ENCODE results near the gene FNDC3B. TPM values are rescaled to one million over a fixed set of nuclear protein-coding genes. Genes with fewer than 3 reads are reported as not detected.

Gene FNDC3B
- total and polyA plus RNA-seq, 10 donors: 3.1 to 149 (median 103) TPM

GRCh38 chr3:172198428-172198827, 159.1 kb downstream of the FNDC3B start:
- DNase-seq: no peak
- 93 to 99% (median 94%) methylated on average over 3 of the region's 3 CpGs for WGBS, 5 donors

GRCh38 chr3:172199850-172200369, 160.5 kb downstream of the FNDC3B start:
- intact Hi-C loops (cut with DNase I; ENCODE audit: low total_unique reads): no loop called here
- Histone ChIP-seq H3K27ac (no peak overlapping the region), H3K4me1 (peaks cover 0 to 49% (median 29%) of the 10 kb centered on the region in 6 donors), H3K4me3 (no peak overlapping the region), H3K27me3 (replicated peaks in 1 of 7) (no peaks in the 10 kb centered on the region), H3K36me3 (peaks cover 0 to 2% (median 0%) of the 10 kb centered on the region in 6 donors), H3K9me3 (peaks cover 0 to 5% (median 0%) of the 10 kb centered on the region in 8 donors)
- no peak for TF ChIP-seq POLR2AphosphoS5 (IDR thresholded peaks at IDR 0.05)
- TF ChIP-seq, protein P1, sequence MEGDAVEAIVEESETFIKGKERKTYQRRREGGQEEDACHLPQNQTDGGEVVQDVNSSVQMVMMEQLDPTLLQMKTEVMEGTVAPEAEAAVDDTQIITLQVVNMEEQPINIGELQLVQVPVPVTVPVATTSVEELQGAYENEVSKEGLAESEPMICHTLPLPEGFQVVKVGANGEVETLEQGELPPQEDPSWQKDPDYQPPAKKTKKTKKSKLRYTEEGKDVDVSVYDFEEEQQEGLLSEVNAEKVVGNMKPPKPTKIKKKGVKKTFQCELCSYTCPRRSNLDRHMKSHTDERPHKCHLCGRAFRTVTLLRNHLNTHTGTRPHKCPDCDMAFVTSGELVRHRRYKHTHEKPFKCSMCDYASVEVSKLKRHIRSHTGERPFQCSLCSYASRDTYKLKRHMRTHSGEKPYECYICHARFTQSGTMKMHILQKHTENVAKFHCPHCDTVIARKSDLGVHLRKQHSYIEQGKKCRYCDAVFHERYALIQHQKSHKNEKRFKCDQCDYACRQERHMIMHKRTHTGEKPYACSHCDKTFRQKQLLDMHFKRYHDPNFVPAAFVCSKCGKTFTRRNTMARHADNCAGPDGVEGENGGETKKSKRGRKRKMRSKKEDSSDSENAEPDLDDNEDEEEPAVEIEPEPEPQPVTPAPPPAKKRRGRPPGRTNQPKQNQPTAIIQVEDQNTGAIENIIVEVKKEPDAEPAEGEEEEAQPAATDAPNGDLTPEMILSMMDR (IDR thresholded peaks at IDR 0.05 in 8 of 11, conservative IDR thresholded peaks at IDR 0.05 in 3 of 11): no peak
- no peak for TF ChIP-seq POLR2A (IDR thresholded peaks at IDR 0.05)
- 88 to 92% (median 90%) methylated on average over 7 of the region's 7 CpGs for WGBS, 5 donors
- no peak for DNase-seq

More at GRCh38 chr3:172198428-172198827, 159.1 kb downstream of the FNDC3B start:
- no peak overlapping the region for H3K27ac ChIP-seq
- H3K4me3 ChIP-seq: no peak overlapping the region
- intact Hi-C loops (cut with DNase I; ENCODE audit: low total_unique reads): no loop called here
- H3K36me3 ChIP-seq: no peaks in the 10 kb centered on the region
- TF ChIP-seq, protein P1 (IDR thresholded peaks at IDR 0.05 in 8 of 11, conservative IDR thresholded peaks at IDR 0.05 in 3 of 11): no peak
- TF ChIP-seq POLR2AphosphoS5 (IDR thresholded peaks at IDR 0.05): no peak
- no peak for TF ChIP-seq POLR2A (IDR thresholded peaks at IDR 0.05)
- no peaks in the 10 kb centered on the region for H3K9me3 ChIP-seq
- no peaks in the 10 kb centered on the region for H3K27me3 ChIP-seq (replicated peaks in 1 of 7)
- peaks cover 0 to 48% (median 25%) of the 10 kb centered on the region in 6 donors for H3K4me1 ChIP-seq

DNA sequence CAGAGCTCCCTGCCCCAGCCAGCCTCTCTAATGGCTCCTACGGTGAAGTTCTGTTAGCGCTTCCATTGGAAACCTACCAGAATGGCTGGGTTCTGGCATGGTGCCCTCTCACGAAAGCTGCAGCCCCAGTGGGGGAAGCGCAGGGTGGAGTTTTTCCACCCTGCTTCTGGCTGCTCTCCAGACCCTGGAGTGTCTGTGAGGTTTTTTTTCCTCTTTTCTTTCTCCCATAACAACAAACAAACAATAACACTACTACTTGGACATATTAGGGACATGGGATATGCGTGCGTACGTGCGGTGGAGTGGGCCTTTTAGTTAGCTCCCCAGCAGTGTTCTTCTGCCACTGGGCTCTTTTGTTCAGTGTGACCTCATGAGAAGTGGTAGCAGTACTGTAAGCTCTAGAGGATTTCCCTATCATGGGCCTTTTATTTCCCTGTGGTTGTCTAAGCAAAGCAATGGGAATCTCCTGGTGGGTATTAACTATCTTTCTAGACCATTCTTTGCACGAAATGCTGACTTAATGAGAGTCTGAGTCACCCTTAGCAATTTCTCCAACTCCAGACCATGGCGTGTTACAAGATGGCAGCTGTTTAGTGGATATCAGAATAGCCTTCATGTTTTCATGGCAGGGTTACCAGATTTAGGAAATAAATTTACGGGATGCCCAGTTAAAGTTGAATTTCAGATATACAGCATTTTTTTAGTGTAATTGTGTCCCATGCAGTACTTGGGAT, 161.9 kb downstream of the FNDC3B start:
- TF ChIP-seq, protein P1 (IDR thresholded peaks at IDR 0.05 in 8 of 11, conservative IDR thresholded peaks at IDR 0.05 in 3 of 11): no peak
- peak in 2 of 3 donors; percentile 54 to 68 for TF ChIP-seq POLR2AphosphoS5 (IDR thresholded peaks at IDR 0.05)
- peaks cover 0 to 6% (median 0%) of the 10 kb centered on the region in 6 donors for H3K36me3 ChIP-seq
- intact Hi-C loops (cut with DNase I; ENCODE audit: low total_unique reads): no loop called here
- peaks cover 0 to 38% (median 29%) of the 10 kb centered on the region in 6 donors for H3K4me1 ChIP-seq
- DNase-seq: peak; percentile 75
- WGBS, 5 donors: 55 to 64% (median 61%) methylated on average over 11 of the region's 11 CpGs
- no peak overlapping the region for H3K4me3 ChIP-seq
- H3K27me3 ChIP-seq (replicated peaks in 1 of 7): no peaks in the 10 kb centered on the region
- peak overlapping the region in 7 of 8 donors; percentile 18 to 71 (median 63) for H3K27ac ChIP-seq
- peaks cover 0 to 19% (median 7%) of the 10 kb centered on the region in 8 donors for H3K9me3 ChIP-seq

DNA sequence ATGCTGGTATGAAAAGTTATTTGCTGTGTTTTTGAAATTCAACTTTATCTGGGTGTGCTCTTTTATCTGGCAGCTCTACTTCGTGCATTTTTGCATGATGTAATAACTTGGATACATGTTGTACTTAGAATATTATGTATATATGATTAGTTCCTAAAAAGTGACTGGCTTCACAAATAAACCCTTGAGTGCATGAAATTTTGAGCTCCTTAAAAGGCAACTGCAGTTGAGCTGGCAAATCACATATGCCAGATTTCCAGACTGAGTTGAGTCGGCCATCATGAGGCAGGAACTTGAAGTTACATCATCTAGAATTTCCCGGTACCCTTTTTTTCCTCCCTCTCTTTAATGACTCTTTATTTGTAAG, 162.5 kb downstream of the FNDC3B start:
- intact Hi-C loops (cut with DNase I; ENCODE audit: low total_unique reads): no loop called here

More for the DNA sequence above, 162.5 kb downstream of the FNDC3B start:
- Histone ChIP-seq H3K27ac (peak overlapping the region in 7 of 8 donors; percentile 18 to 71 (median 63)), H3K9me3 (peaks cover 0 to 19% (median 7%) of the 10 kb centered on the region in 8 donors), H3K4me1 (peaks cover 0 to 38% (median 29%) of the 10 kb centered on the region in 6 donors), H3K4me3 (no peak overlapping the region), H3K27me3 (replicated peaks in 1 of 7) (no peaks in the 10 kb centered on the region), H3K36me3 (peaks cover 0 to 6% (median 0%) of the 10 kb centered on the region in 6 donors)
- no peak for TF ChIP-seq POLR2AphosphoS5 (IDR thresholded peaks at IDR 0.05)
- TF ChIP-seq POLR2A (IDR thresholded peaks at IDR 0.05): no peak
- TF ChIP-seq, protein P1 (IDR thresholded peaks at IDR 0.05 in 8 of 11, conservative IDR thresholded peaks at IDR 0.05 in 3 of 11): no peak
- no peak for DNase-seq
- 26 to 69% (median 36%) methylated on average over 3 of the region's 3 CpGs for WGBS, 5 donors
